ENCODE results near the gene SERPINB11.
"Not testable (repeated sequence)": the region's sequence is repeated elsewhere in the genome, so short reads cannot be mapped to it uniquely, and the experiment has no call there.

Gene SERPINB11, protein sequence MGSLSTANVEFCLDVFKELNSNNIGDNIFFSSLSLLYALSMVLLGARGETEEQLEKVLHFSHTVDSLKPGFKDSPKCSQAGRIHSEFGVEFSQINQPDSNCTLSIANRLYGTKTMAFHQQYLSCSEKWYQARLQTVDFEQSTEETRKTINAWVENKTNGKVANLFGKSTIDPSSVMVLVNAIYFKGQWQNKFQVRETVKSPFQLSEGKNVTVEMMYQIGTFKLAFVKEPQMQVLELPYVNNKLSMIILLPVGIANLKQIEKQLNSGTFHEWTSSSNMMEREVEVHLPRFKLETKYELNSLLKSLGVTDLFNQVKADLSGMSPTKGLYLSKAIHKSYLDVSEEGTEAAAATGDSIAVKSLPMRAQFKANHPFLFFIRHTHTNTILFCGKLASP

DNA sequence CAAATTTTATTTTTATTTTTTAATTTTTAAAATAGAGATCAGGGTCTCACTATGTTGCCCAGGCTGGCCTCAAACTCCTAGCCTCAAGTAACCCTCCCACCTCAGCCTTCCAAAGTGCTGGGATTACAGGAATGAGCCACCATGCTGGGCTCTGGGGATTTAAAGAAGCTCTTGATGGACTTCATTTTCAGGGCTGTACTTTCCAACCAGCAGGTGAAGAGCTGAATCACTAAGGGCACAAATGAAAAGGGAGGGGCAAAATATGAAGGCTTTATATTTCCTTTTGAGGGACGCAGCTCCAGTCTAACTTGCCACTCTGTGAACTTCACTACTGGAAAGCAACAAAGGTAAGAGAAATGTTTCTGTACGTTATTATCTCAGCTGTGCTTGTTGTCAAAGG lies at the start of gene SERPINB11:
SERPINB11 (plus strand) TSS at position 301 of the 400 bp plus-strand sequence. CDS start 7,234 bp downstream, outside the sequence.
- no peaks in the 10 kb centered on the region for H3K9me3 ChIP-seq (ENCODE audit: severe bottlenecking)
- no peak within 1 kb of the TSS for H3K27ac ChIP-seq
- TF ChIP-seq, protein P1, sequence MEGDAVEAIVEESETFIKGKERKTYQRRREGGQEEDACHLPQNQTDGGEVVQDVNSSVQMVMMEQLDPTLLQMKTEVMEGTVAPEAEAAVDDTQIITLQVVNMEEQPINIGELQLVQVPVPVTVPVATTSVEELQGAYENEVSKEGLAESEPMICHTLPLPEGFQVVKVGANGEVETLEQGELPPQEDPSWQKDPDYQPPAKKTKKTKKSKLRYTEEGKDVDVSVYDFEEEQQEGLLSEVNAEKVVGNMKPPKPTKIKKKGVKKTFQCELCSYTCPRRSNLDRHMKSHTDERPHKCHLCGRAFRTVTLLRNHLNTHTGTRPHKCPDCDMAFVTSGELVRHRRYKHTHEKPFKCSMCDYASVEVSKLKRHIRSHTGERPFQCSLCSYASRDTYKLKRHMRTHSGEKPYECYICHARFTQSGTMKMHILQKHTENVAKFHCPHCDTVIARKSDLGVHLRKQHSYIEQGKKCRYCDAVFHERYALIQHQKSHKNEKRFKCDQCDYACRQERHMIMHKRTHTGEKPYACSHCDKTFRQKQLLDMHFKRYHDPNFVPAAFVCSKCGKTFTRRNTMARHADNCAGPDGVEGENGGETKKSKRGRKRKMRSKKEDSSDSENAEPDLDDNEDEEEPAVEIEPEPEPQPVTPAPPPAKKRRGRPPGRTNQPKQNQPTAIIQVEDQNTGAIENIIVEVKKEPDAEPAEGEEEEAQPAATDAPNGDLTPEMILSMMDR (IDR thresholded peaks at IDR 0.05; ENCODE audit: low read depth, low read length) = no peak
- no peaks in the 10 kb centered on the region for H3K27me3 ChIP-seq (ENCODE audit: insufficient read depth, low read depth, severe bottlenecking)
- no peaks in the 10 kb centered on the region for H3K36me3 ChIP-seq
- DNase-seq = no peak
- no peak within 1 kb of the TSS for H3K4me3 ChIP-seq (ENCODE audit: low read depth, low read length)

DNA sequence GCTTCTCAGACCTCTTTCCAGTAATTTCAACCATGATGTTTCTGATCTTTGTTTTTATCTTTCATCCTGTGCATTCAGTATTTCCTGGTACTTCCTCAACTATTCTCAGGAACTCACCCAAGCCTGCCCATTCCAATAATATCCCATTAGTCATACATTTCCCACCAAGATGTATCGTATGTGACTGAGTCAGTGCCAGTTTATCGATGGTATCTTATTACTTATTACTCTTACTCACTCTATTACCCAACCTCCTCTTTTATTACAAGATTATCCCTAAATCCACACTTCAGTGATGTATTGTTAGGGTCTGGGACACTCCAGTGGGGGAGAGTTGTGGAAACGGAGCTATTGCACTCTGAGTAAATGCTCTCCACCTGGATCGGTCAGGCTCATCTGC lies 43.8 kb upstream of the SERPINB11 start:
- H3K36me3 ChIP-seq; H3K27me3 ChIP-seq (ENCODE audit: insufficient read depth, low read depth, severe bottlenecking); DNase-seq; H3K4me3 ChIP-seq (ENCODE audit: low read depth, low read length); H3K27ac ChIP-seq; H3K9me3 ChIP-seq (ENCODE audit: severe bottlenecking): not testable (repeated sequence)

DNA sequence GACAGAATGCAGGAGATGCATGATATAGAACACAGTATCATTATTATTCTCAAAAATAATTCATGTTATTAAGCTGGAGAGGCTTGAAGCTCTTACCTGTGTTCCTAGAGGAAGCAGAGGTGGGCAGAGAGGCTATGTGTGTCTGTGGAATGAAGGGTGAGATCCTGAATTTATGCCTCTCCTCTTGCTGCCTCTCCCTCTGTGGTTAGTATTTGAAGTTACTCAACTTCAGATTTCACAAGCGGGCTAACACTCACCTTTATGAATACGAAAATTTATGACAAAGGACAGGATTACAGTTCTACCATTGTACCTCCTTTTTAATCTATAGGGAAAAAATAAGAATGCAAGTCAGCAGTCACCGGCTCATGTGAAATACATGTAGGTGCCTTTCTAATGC lies 41.0 kb upstream of the SERPINB11 start, which contains the start of gene SERPINB3:
SERPINB3 (minus strand) TSS at position 144 of the 400 bp plus-strand sequence. CDS start 677 bp downstream, outside the sequence.
- H3K27me3 ChIP-seq (ENCODE audit: insufficient read depth, low read depth, severe bottlenecking); H3K4me3 ChIP-seq (ENCODE audit: low read depth, low read length); H3K36me3 ChIP-seq; DNase-seq; H3K9me3 ChIP-seq (ENCODE audit: severe bottlenecking); H3K27ac ChIP-seq: not testable (repeated sequence)

DNA sequence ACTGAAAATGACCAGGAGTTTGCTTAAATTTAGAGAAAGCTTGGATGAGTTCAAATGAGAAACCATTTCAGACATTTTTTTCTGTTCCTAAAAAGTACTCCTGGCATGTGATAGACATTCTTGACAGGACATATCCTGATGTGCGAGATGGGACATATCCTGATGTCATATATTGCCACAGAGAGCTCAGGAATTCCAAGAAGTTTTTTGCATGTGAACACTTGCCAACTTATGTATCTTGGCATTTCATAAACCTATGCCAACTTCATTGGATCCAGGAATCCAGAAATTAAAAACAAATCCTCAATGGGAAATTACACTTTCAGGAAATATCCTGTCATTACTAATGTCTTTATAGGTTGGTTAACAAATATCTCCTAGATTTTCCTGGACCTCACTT lies 38.2 kb upstream of the SERPINB11 start:
- Histone ChIP-seq H3K27ac (no peak overlapping the region), H3K36me3 (no peaks in the 10 kb centered on the region), H3K9me3 (ENCODE audit: severe bottlenecking) (no peaks in the 10 kb centered on the region), H3K4me3 (ENCODE audit: low read depth, low read length) (no peak overlapping the region), H3K27me3 (ENCODE audit: insufficient read depth, low read depth, severe bottlenecking) (no peaks in the 10 kb centered on the region)
- TF ChIP-seq, protein P1 (IDR thresholded peaks at IDR 0.05; ENCODE audit: low read depth, low read length) = no peak
- DNase-seq = no peak

DNA sequence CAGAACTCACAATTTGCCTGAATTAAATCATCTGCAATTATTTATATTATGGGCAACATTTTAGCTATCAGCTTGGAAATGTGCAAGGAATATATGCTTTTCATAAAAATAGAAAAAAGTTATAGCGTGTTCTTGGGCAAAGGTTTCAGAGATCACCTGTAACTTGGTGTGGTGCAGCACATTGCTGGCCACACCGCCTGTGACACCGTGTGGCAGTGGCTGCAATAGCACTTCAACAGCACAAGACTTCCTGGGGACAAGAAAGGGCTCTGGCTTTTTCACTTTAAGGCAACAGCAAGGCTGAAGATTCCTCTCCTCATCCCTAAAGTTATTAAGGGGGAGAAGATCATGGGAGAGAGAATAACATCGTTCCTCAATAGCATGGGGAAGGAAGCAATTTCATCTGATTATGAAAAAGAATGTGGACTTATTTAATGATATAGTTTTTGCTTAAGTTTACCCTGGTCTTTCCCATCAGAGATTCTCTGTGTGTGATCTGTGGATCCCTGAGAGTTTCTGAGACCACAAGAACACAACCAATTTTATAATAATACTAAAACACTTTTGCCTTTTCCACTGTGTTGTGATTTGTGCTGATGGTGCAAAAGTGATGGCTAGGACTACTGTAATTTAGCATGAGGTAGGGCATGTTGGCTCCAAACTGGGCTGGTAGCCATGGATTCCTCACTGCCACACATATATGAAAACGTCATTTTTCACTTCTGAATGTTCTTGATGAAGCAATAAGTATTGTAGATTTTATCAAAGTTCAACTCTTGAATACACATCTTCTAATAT lies 26.0 kb upstream of the SERPINB11 start:
- Histone ChIP-seq H3K27me3 (ENCODE audit: insufficient read depth, low read depth, severe bottlenecking) (no peaks in the 10 kb centered on the region), H3K36me3 (no peaks in the 10 kb centered on the region), H3K9me3 (ENCODE audit: severe bottlenecking) (no peaks in the 10 kb centered on the region), H3K4me3 (ENCODE audit: low read depth, low read length) (no peak overlapping the region), H3K27ac (no peak overlapping the region)
- peak; percentile 62 for DNase-seq
- TF ChIP-seq, protein P1 (IDR thresholded peaks at IDR 0.05; ENCODE audit: low read depth, low read length) = peak; percentile 85

DNA sequence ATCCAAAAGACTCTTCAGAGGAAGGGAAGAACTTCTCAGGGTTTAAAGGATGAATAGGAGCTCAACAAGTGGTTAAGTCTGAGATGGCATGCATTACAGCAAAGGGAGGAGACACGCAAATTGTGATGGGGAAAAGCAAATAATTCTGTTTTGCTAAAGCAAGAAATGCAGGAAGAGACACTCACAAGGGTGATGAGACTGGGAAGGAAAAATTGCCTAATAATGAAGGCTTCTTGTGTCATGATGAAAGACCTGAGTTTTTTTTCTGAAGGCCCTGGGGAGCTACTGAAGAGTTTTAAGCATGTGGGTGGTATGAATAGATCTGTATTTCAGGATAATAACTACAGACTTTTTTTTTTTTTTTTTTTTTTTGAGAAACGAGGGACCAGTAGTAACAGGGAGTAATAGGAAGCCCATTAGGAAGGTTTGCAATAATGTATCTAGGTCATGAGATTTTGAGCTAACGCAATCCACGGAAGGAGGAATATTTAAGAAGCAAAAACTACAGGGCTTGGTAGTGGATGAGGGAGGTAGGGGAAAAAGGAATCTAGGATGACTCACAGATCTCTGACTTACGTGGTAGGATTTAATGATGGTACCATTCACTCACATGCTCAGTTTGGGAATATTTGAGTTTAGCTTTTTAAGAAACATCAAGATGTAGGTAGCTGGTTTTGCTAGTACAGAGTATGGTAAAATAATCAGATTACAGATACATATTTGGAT lies 25.1 kb upstream of the SERPINB11 start:
- Histone ChIP-seq H3K27ac (no peak overlapping the region), H3K27me3 (ENCODE audit: insufficient read depth, low read depth, severe bottlenecking) (no peaks in the 10 kb centered on the region), H3K4me3 (ENCODE audit: low read depth, low read length) (no peak overlapping the region), H3K9me3 (ENCODE audit: severe bottlenecking) (no peaks in the 10 kb centered on the region), H3K36me3 (no peaks in the 10 kb centered on the region)
- no peak for DNase-seq
- TF ChIP-seq, protein P1 (IDR thresholded peaks at IDR 0.05; ENCODE audit: low read depth, low read length) = no peak
